AG04450 (cell line): ENCODE measurements around the gene HEPHL1. TPM values are rescaled to one million over a fixed set of nuclear protein-coding genes. Genes with fewer than 3 reads are reported as not detected.

Experiments used
- CTCF ChIA-PET: fragments of 300-600, 350-600 bp; formaldehyde crosslinking; extraction: SDS; loops from one replicate; lab custom pipeline; 2022; ENCODE audit warnings: antibody characterized with exemption, inconsistent platforms; lab: Charles Lee
- POLR2A ChIA-PET: fragments of 350-600 bp; formaldehyde crosslinking; extraction: SDS; loops from one replicate; lab custom pipeline; 2021; ENCODE audit warnings: antibody characterized with exemption, inconsistent platforms; lab: Yijun Ruan, JAX
- DNase-seq: peaks from one replicate; pipeline ENCODE4 v3.0.0-alpha.2; 2011; ENCODE audit warnings: low read depth, low spot score
- H3K27ac ChIP-seq: one replicate; pipeline ENCODE4 v1.5.1; 2012; ENCODE audit warnings: low read depth, low read length, control low read depth
- H3K27me3 ChIP-seq: one replicate; pipeline ENCODE4 v1.6.0; 2012; ENCODE audit warnings: low read length; ENCODE audit not compliant: control insufficient read depth, insufficient read depth
- H3K4me3 ChIP-seq: 2 replicates; pipeline ENCODE4 v1.5.1; 2011; ENCODE audit warnings: mild to moderate bottlenecking, low read depth, low read length, control low read depth
- H3K9me3 ChIP-seq: 2 replicates; pipeline ENCODE4 v1.5.1; 2012; ENCODE audit warnings: low read length; ENCODE audit not compliant: control insufficient read depth, insufficient read depth
- polyA plus RNA-seq: library from polyadenylated mRNA; depleted of rRNA; stranded (reverse); fragments of >200 nt; gene quantifications from 2 replicates; pipeline ENCODE4 v1.2.3, GENCODE V29; 2011
- TF ChIP-seq, protein P1 (sequence below): IDR thresholded peaks from 2 replicates; pipeline ENCODE4 v1.5.1; 2011; ENCODE audit warnings: low read depth, low read length, control low read depth, inconsistent platforms

HEPHL1 gene
- polyA plus RNA-seq, 1 experiment, result 0.02 TPM

DNA sequence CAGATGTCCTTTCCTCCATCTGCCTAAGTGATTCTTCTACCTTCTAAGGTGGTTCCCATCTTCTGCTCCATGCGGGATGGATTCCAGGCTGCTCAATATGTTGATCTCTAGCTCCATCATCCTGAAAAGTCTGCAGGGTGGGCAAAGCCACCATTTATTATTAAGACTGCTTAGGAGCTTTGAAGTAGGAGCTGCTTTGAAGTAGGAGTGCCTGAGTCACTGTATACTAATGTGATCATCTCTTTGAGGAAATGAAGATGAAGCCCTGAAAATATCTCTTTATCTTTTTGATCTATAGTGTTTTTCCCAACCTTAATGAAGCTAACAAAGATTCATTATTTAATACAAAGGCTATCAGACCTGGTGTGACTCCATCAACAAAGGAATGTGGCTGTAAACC lies 13.1 kb downstream of the HEPHL1 start:
- no peak overlapping the region for H3K27ac ChIP-seq
- no peak for DNase-seq
- H3K27me3 ChIP-seq, result no peaks in the 10 kb centered on the region
- no peak overlapping the region for H3K4me3 ChIP-seq
- POLR2A ChIA-PET, result no interaction called here
- TF ChIP-seq, protein P1, sequence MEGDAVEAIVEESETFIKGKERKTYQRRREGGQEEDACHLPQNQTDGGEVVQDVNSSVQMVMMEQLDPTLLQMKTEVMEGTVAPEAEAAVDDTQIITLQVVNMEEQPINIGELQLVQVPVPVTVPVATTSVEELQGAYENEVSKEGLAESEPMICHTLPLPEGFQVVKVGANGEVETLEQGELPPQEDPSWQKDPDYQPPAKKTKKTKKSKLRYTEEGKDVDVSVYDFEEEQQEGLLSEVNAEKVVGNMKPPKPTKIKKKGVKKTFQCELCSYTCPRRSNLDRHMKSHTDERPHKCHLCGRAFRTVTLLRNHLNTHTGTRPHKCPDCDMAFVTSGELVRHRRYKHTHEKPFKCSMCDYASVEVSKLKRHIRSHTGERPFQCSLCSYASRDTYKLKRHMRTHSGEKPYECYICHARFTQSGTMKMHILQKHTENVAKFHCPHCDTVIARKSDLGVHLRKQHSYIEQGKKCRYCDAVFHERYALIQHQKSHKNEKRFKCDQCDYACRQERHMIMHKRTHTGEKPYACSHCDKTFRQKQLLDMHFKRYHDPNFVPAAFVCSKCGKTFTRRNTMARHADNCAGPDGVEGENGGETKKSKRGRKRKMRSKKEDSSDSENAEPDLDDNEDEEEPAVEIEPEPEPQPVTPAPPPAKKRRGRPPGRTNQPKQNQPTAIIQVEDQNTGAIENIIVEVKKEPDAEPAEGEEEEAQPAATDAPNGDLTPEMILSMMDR, result no peak
- H3K9me3 ChIP-seq, result no peaks in the 10 kb centered on the region
- CTCF ChIA-PET, result no interaction called here

DNA sequence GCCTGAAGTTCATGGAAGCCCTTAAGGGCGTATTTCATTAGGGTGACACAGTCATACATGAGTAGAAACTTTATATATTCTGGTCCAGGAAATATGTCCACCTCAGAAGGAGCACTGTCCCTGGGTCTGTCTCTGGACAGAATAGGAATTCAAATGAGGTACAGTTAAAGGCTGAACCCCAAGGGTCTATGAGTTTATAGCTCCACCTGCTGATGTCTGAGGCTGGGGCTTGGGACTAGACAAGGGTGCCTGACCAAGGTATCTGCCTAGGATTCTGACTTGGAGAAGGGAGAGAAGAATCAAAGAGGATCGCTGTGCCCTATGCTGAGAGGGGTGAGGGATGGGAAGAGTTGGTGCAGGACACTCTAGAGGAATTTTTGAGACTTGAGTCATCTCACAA lies 14.9 kb downstream of the HEPHL1 start:
- ChIA-PET POLR2A (no interaction called here), CTCF (interaction anchor here (1.0 kb wide), 1 partner anchor 115 kb away, joined by 3 read pairs; no protein-coding TSS in a partner anchor)
- Histone ChIP-seq H3K4me3 (no peak overlapping the region), H3K27ac (no peak overlapping the region), H3K27me3 (no peaks in the 10 kb centered on the region), H3K9me3 (no peaks in the 10 kb centered on the region)
- TF ChIP-seq, protein P1, result no peak
- DNase-seq, result no peak

DNA sequence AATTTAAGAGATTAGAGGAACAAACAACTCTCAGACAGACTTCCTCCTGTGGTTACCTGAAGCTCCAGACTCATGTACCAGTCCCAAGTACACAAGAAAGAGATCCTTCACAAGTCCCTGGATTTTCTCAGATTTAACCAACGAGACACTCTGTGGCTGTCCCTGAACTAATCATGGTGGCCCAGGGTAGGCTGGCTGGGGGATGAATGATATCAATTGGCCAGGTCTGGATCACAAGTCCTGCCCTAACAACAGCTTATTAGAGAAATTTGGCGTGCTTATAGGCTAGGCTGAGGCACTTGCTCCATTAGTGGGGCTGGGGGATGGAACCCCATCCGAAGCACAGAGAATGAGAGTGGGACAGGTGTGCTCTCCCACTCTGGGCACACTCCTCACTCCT lies 22.1 kb downstream of the HEPHL1 start:
- H3K9me3 ChIP-seq, result no peaks in the 10 kb centered on the region
- CTCF ChIA-PET, result no interaction called here
- DNase-seq, result no peak
- no peak overlapping the region for H3K27ac ChIP-seq
- POLR2A ChIA-PET, result no interaction called here
- TF ChIP-seq, protein P1, result no peak
- H3K4me3 ChIP-seq, result no peak overlapping the region
- peaks cover 5% of the 10 kb centered on the region for H3K27me3 ChIP-seq

DNA sequence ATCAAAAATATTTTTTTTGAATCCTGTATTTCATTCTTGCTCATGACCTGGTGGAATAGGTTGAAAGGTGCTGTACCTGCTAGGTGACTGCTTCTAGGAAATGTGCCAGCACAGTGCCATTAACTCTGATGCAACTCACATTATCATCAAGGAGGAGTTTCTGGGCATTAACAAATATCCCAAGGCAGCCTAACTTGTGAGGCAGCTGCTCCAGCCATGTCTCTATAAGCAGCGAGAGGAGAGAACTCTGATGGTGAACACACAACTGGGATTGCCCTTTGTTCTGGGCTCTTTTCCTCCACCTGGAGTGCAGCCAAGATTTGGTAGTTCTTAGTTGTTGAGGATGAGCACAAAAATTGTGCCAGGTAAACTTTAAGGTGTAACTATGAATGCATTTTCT lies 25.6 kb downstream of the HEPHL1 start:
- H3K4me3 ChIP-seq, result no peak overlapping the region
- POLR2A ChIA-PET, result no interaction called here
- TF ChIP-seq, protein P1, result no peak

DNA sequence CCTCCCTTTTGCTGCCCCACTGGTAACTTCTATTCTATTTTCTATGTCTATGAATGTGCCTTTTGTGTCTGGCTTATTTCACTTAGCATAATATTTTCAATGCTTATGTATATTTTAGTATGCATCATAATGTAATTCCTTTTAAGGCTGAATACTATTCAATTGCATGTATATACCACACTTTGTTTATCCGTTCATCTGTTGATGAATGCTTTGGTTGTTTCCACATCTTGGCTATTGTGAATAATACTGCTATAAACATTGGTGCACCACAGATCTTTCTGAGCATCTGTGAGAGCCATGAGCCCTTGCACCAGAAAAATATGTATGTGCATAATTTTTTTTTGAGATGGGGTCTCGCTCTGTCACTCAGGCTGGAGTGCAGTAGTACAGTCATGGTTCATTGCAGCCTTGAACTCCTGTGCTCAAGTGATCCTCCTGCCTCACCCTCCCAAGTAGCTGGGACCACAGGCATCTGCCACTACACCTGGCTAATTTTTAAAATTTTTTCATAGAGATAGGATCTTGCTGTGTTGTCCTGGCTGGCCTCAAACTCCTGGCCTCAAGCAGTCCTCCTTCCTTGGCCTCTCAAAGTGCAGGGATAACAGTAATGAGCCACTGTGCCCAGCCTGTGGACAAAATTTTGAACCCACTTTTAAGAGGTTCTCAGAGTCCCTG lies 27.0 kb downstream of the HEPHL1 start:
- TF ChIP-seq, protein P1, result no peak
- H3K4me3 ChIP-seq, result no peak overlapping the region
- no peaks in the 10 kb centered on the region for H3K9me3 ChIP-seq
- H3K27me3 ChIP-seq, result peaks cover 8% of the 10 kb centered on the region
- ChIA-PET POLR2A (no interaction called here), CTCF (no interaction called here)
- H3K27ac ChIP-seq, result no peak overlapping the region
- no peak for DNase-seq

More for the DNA sequence above, 25.6 kb downstream of the HEPHL1 start:
- no peak overlapping the region for H3K27ac ChIP-seq
- H3K27me3 ChIP-seq, result peaks cover 8% of the 10 kb centered on the region
- DNase-seq, result no peak
- CTCF ChIA-PET, result no interaction called here
- H3K9me3 ChIP-seq, result no peaks in the 10 kb centered on the region
